ENCODE results near the gene SLC23A3.

- TF ChIP-seq CTCF (IDR thresholded peaks at IDR 0.05; ENCODE audit: low read depth, low read length, missing input control) = no peak
- no peak for TF ChIP-seq FOXA1 (IDR thresholded peaks at IDR 0.05)
- TF ChIP-seq TAF1 (conservative IDR thresholded peaks at IDR 0.05) = no peak
- TF ChIP-seq, protein P1, sequence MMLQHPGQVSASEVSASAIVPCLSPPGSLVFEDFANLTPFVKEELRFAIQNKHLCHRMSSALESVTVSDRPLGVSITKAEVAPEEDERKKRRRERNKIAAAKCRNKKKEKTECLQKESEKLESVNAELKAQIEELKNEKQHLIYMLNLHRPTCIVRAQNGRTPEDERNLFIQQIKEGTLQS (IDR thresholded peaks at IDR 0.05) = no peak
- TF ChIP-seq YY1 (IDR thresholded peaks at IDR 0.05) = no peak
- no peak for TF ChIP-seq MAX (IDR thresholded peaks at IDR 0.05)
- TF ChIP-seq HNF4G (IDR thresholded peaks at IDR 0.05) = no peak
- no peak for TF ChIP-seq GABPA (IDR thresholded peaks at IDR 0.05 in 1 of 2, conservative IDR thresholded peaks at IDR 0.05 in 1 of 2)
- TF ChIP-seq, protein P2, sequence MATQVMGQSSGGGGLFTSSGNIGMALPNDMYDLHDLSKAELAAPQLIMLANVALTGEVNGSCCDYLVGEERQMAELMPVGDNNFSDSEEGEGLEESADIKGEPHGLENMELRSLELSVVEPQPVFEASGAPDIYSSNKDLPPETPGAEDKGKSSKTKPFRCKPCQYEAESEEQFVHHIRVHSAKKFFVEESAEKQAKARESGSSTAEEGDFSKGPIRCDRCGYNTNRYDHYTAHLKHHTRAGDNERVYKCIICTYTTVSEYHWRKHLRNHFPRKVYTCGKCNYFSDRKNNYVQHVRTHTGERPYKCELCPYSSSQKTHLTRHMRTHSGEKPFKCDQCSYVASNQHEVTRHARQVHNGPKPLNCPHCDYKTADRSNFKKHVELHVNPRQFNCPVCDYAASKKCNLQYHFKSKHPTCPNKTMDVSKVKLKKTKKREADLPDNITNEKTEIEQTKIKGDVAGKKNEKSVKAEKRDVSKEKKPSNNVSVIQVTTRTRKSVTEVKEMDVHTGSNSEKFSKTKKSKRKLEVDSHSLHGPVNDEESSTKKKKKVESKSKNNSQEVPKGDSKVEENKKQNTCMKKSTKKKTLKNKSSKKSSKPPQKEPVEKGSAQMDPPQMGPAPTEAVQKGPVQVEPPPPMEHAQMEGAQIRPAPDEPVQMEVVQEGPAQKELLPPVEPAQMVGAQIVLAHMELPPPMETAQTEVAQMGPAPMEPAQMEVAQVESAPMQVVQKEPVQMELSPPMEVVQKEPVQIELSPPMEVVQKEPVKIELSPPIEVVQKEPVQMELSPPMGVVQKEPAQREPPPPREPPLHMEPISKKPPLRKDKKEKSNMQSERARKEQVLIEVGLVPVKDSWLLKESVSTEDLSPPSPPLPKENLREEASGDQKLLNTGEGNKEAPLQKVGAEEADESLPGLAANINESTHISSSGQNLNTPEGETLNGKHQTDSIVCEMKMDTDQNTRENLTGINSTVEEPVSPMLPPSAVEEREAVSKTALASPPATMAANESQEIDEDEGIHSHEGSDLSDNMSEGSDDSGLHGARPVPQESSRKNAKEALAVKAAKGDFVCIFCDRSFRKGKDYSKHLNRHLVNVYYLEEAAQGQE (IDR thresholded peaks at IDR 0.05) = no peak
- TF ChIP-seq RAD21 (IDR thresholded peaks at IDR 0.05) = no peak
- TF ChIP-seq JUND (IDR thresholded peaks at IDR 0.05) = no peak
- TF ChIP-seq SP1 (IDR thresholded peaks at IDR 0.05) = no peak
- no peak for TF ChIP-seq ZBTB33 (IDR thresholded peaks at IDR 0.05)
- no peak for TF ChIP-seq EGR1 (IDR thresholded peaks at IDR 0.05; ENCODE audit: low read depth in 2 of 2)
Measured at GRCh38 chr2:219112062-219112406, 57.8 kb downstream of the SLC23A3 start.
